H7 (cell line): ENCODE measurements around the gene GPR82. TPM values are rescaled to one million over a fixed set of nuclear protein-coding genes. Genes with fewer than 3 reads are reported as not detected.

ENCODE experiments used
- DNase-seq: peaks from one replicate; pipeline ENCODE4 v3.0.0; 2012
- H3K27me3 ChIP-seq: 2 replicates; pipeline ENCODE4 v1.6.0; 2011; ENCODE audit warnings: mild to moderate bottlenecking, low read length; ENCODE audit not compliant: control insufficient read depth, insufficient read depth
- H3K36me3 ChIP-seq: replicated peaks from 2 replicates; pipeline ENCODE4 v1.5.1; 2011; ENCODE audit warnings: low read length; ENCODE audit not compliant: control insufficient read depth, insufficient read depth
- H3K4me3 ChIP-seq: 2 replicates; pipeline ENCODE4 v1.5.1; 2011; ENCODE audit warnings: low read depth, mild to moderate bottlenecking, control low read depth, low read length, moderate library complexity; ENCODE audit not compliant: insufficient read depth
- total RNA-seq: library from RNA; depleted of rRNA; stranded (reverse); fragments of >200 nt; shearing (Covaris generic); gene quantifications from 2 replicates; pipeline ENCODE4 v1.2.3, GENCODE V29; 2014; rRNA removed

Gene GPR82
- total RNA-seq, 1 experiment from 2014 or later, result not detected

GRCh38 chrX:41730081-41730480 lies 6.1 kb downstream of the GPR82 start:
- DNase-seq, result no peak
- no peaks in the 10 kb centered on the region for H3K27me3 ChIP-seq
- H3K36me3 ChIP-seq, result no peaks in the 10 kb centered on the region
- no peak overlapping the region for H3K4me3 ChIP-seq

DNA sequence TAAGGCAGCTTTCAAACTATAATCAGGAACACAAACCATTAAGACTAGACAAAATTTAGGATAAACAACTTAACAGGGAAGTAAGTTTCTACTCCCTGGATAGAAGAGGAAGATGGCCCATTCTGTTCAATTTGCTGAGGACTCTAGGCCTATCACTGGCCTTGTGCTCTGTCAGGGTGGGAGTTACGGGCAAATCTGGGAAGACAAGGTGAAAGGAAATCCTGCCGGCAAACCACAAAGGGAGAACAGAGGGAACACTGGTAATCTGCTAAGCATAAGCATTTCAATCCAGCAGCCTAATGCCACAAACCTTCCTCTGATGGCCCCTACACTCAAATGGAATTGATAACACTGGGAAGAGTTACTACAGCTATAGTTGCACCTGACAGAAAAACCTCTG lies 8.3 kb downstream of the GPR82 start:
- H3K4me3 ChIP-seq, result no peak overlapping the region
- H3K36me3 ChIP-seq, result no peaks in the 10 kb centered on the region
- DNase-seq, result peak; percentile 39
- H3K27me3 ChIP-seq, result no peaks in the 10 kb centered on the region

DNA sequence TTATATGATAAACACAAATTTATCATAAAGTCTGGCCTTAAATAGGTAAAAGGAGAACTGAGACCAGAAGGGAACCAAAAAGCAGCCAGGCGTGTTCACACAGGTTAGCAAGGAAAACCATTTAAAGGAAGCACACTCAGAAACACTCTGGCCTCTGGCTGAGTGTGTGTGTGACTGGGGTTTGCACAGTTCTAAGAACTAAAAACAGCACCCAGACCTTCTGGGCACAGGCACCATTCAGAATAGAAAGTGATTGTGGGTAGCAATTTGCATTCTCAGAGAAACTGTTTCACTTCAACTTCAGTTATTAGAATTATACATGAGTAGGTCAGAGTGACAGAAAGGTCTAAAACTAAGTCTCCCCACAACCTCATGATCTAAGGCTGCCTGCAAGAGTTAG lies 10.0 kb downstream of the GPR82 start:
- H3K36me3 ChIP-seq, result no peaks in the 10 kb centered on the region; the same call in 1 of the 2 replicates
- DNase-seq, result no peak
- H3K4me3 ChIP-seq, result no peak overlapping the region
- no peaks in the 10 kb centered on the region for H3K27me3 ChIP-seq

- DNase-seq, result peak; percentile 19
- Histone ChIP-seq H3K4me3 (no peak overlapping the region), H3K27me3 (no peaks in the 10 kb centered on the region), H3K36me3 (no peaks in the 10 kb centered on the region; the same call in 1 of the 2 replicates)
These were observed 10.5 kb downstream of the GPR82 start for GRCh38 chrX:41734530-41734929.

DNA sequence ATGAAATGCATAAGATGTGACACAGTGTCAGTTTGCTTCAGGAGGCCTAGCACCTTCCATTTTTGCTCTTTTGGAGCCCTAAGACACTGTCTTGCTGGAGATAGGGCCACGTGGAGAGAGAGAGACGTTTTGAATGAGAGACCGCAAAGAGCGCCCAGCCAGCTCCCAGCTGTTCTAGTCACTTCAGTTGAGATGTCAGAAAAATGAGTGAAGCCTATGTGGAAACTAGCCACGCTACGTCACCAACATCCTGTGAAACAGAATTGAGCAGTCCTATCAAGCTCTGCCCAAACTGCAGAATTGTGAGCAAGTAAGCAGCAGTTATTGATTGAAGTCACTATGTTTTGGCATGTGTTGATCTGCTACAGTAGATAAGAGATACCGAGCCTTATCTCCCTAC lies 13.1 kb downstream of the GPR82 start:
- Histone ChIP-seq H3K27me3 (no peaks in the 10 kb centered on the region), H3K4me3 (no peak overlapping the region), H3K36me3 (no peaks in the 10 kb centered on the region; the same call in 1 of the 2 replicates)
- no peak for DNase-seq

DNA sequence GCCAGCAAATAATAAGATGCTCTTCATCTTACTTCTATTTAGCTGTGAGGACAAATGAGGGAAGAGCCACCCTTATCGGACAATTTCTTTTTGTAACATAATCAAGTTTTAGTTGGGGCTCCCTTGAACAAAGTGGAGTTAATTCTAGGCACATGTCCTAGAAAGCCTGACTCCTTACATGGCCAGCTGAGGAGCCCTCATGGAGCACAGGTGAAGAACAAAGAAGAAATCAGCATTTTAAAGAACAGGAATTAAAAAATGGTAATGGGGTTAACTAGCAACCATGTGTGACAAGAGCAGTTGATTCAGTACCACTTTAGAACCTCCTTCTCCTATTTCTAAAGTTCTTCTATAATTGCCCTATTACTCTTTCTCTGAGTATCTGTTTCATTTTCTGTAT lies 15.9 kb downstream of the GPR82 start:
- peak; percentile 24 for DNase-seq

GRCh38 chrX:41750716-41751115 lies 26.7 kb downstream of the GPR82 start:
- H3K4me3 ChIP-seq, result no peak overlapping the region
- no peaks in the 10 kb centered on the region for H3K36me3 ChIP-seq
- H3K27me3 ChIP-seq, result no peaks in the 10 kb centered on the region
- DNase-seq, result no peak

More for the DNA sequence above, 15.9 kb downstream of the GPR82 start:
- Histone ChIP-seq H3K36me3 (no peaks in the 10 kb centered on the region; the same call in 1 of the 2 replicates), H3K4me3 (no peak overlapping the region), H3K27me3 (no peaks in the 10 kb centered on the region)

DNA sequence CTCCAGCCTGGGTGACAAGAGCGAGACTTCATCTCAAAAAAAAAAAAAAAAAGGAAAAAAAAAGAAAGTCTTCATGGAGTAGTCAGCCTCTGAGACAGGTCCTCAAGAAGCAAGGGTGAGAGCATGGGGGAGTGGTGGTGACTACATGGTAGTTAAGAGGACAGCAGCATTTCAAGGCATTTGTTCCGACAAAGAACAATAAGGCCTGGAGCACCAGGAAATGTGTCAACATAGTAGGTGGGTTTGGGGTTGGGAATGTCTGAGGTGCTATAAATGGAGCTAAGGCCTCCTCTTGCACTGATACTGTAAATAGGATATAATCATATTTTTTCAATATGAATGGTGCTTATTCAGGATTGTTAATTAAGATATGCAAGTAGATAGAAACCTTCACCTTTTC lies 34.4 kb downstream of the GPR82 start:
- Histone ChIP-seq H3K27me3 (no peaks in the 10 kb centered on the region), H3K36me3 (no peaks in the 10 kb centered on the region), H3K4me3 (no peak overlapping the region)
- no peak for DNase-seq

GRCh38 chrX:41759817-41760216 lies 35.8 kb downstream of the GPR82 start:
- H3K27me3 ChIP-seq, result no peaks in the 10 kb centered on the region
- H3K36me3 ChIP-seq, result no peaks in the 10 kb centered on the region
- H3K4me3 ChIP-seq, result no peak overlapping the region
- DNase-seq, result peak; percentile 43

- Histone ChIP-seq H3K27me3 (no peaks in the 10 kb centered on the region), H3K36me3 (no peaks in the 10 kb centered on the region), H3K4me3 (no peak overlapping the region)
- DNase-seq, result no peak
These were observed 37.2 kb downstream of the GPR82 start for GRCh38 chrX:41761169-41761568.

DNA sequence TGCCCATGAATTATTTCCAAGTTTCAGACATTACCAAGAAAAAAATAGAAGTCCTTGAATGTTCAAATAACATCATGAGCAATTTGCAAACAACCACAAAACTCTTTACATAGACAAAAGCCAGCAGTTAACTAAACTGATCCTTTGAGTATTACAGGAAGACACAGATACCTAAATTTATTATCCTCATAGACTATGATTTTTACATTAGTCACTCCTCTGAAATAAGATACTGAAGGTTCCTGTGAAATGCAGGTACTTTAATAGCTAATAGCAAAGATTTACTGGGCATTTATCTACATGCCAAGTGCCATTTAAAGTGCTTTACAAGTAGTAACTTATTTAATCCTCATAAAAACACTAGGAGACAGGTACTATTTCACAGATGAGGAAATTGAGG lies 37.7 kb downstream of the GPR82 start:
- no peak for DNase-seq
- H3K27me3 ChIP-seq, result no peaks in the 10 kb centered on the region
- no peak overlapping the region for H3K4me3 ChIP-seq
- no peaks in the 10 kb centered on the region for H3K36me3 ChIP-seq

DNA sequence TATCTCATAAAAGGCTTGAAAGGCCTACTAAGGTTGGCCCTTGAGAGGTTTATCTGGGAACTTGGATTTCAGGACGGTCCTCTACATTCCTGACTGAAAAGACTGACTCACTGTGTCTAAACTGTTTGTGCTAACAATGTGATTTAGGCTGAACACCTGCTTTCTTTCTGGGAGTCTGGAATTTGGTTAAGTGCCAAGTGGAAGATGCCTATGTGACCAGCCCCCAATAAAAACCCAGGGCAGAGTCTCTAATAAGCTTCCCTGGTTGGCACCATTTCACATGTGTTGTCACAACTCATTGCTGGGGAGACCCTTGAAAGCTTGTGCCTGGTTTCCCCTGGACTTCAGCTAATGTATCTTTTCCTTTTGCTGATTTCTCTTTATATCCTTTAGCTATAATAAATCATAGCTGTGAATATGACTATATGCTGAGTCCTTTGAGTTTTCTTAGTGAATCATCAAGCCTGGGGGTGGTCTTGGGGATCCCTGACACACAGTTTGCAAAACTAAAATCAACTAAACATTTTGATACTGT lies 55.1 kb downstream of the GPR82 start:
- Histone ChIP-seq H3K27me3 (no peaks in the 10 kb centered on the region), H3K4me3 (no peak overlapping the region), H3K36me3 (no peaks in the 10 kb centered on the region)
- DNase-seq, result no peak

Other genes starting within 250 kb of the GPR82 start
- not detected in 2 replicates for gene GPR34, start 35.2 kb upstream of the GPR82 start, total RNA-seq
- 39.2 and 64.6 TPM in 2 replicates for gene CASK, start 199.4 kb downstream of the GPR82 start, total RNA-seq